ENCODE data around the gene SGO2.
"Not testable (repeated sequence)": the region's sequence is repeated elsewhere in the genome, so short reads cannot be mapped to it uniquely, and the experiment has no call there.

SGO2 gene

GRCh38 chr2:200596774-200597570, 71.0 kb downstream of the SGO2 start:
- Histone ChIP-seq H3K4me3 (ENCODE audit: low read depth in 1 of 2, low read length in 2 of 2) (no peak overlapping the region), H3K27me3 (ENCODE audit: control insufficient read depth in 1 of 2, insufficient read depth in 2 of 2, low read length in 2 of 2) (no peaks in the 10 kb centered on the region), H3K9ac (ENCODE audit: low read length) (no peak overlapping the region), H3K4me1 (ENCODE audit: insufficient read depth, low read length) (no peaks in the 10 kb centered on the region), H3K36me3 (ENCODE audit: insufficient read depth, low read length) (no peaks in the 10 kb centered on the region), H3K9me3 (ENCODE audit: low read length) (no peaks in the 10 kb centered on the region), H3K27ac (ENCODE audit: low read depth, low read length) (no peak overlapping the region)

- Histone ChIP-seq H3K27ac (ENCODE audit: low read depth, low read length) (no peak overlapping the region), H3K4me1 (ENCODE audit: insufficient read depth, low read length) (no peaks in the 10 kb centered on the region), H3K36me3 (ENCODE audit: insufficient read depth, low read length) (peaks cover 2% of the 10 kb centered on the region), H3K4me3 (ENCODE audit: low read depth in 1 of 2, low read length in 2 of 2) (no peak overlapping the region), H3K9me3 (ENCODE audit: low read length) (no peaks in the 10 kb centered on the region), H3K27me3 (ENCODE audit: control insufficient read depth in 1 of 2, insufficient read depth in 2 of 2, low read length in 2 of 2) (no peaks in the 10 kb centered on the region), H3K9ac (ENCODE audit: low read length) (no peak overlapping the region)
Measured at GRCh38 chr2:200599206-200599605, 73.2 kb downstream of the SGO2 start.

DNA sequence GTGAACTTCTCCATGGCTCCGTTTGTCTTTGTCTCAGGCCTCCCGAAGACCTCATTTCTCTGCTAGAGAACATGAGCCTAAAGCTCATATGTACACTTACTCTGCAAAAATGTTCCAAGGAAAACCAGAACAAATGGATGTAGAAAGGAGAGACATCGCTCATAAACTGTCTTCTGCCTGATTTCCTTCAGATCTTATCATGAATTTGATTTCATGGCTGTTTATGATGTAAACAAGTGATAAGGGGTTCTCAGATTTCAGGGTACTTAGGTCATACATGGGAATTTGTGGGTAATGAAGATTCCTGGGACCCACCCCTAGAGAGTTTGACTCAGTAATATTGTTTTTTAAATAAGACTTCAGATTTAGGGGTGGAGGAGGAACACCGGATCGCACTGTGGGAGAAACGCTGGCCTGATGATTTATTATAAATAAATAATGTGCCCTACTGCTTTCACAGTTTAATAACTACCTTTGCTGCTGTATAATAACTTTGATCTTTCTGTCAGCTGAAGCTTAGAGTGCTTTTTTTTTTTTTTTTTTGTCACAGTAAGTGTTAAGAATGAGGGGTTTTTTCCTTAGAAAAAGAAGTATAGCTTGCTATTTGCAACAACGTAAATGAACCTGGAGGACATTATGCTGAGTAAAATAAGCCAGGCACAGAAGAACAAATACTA, 74.7 kb downstream of the SGO2 start:
- H3K4me3 ChIP-seq (ENCODE audit: low read depth in 1 of 2, low read length in 2 of 2) = no peak overlapping the region
- no peaks in the 10 kb centered on the region for H3K4me1 ChIP-seq (ENCODE audit: insufficient read depth, low read length)
- peaks cover 4% of the 10 kb centered on the region for H3K36me3 ChIP-seq (ENCODE audit: insufficient read depth, low read length)
- H3K27ac ChIP-seq (ENCODE audit: low read depth, low read length) = no peak overlapping the region
- no peaks in the 10 kb centered on the region for H3K9me3 ChIP-seq (ENCODE audit: low read length)
- H3K27me3 ChIP-seq (ENCODE audit: control insufficient read depth in 1 of 2, insufficient read depth in 2 of 2, low read length in 2 of 2) = no peaks in the 10 kb centered on the region
- H3K9ac ChIP-seq (ENCODE audit: low read length) = no peak overlapping the region

DNA sequence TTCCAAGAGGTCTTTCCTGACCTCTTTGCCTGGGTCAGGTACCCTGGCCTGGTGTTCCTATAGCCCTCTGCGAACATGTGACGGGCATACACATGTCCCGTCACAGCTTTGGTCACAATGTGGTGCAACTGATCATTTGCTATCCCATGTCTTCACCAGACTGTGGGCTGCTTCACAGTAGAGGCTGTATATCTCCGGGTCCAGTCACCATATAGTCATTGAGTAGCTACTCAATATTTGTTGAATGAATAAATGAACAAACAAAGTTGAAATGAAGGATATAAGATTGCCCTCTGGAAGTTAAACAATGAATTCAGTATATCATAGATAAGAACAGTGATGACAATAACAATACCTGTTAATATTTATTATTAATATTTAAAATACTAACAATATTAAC, 76.6 kb downstream of the SGO2 start:
- Histone ChIP-seq H3K4me1 (ENCODE audit: insufficient read depth, low read length) (no peaks in the 10 kb centered on the region), H3K9ac (ENCODE audit: low read length) (no peak overlapping the region), H3K27ac (ENCODE audit: low read depth, low read length) (no peak overlapping the region), H3K27me3 (ENCODE audit: control insufficient read depth in 1 of 2, insufficient read depth in 2 of 2, low read length in 2 of 2) (no peaks in the 10 kb centered on the region), H3K4me3 (ENCODE audit: low read depth in 1 of 2, low read length in 2 of 2) (no peak overlapping the region), H3K36me3 (ENCODE audit: insufficient read depth, low read length) (peaks cover 4% of the 10 kb centered on the region), H3K9me3 (ENCODE audit: low read length) (no peaks in the 10 kb centered on the region)

DNA sequence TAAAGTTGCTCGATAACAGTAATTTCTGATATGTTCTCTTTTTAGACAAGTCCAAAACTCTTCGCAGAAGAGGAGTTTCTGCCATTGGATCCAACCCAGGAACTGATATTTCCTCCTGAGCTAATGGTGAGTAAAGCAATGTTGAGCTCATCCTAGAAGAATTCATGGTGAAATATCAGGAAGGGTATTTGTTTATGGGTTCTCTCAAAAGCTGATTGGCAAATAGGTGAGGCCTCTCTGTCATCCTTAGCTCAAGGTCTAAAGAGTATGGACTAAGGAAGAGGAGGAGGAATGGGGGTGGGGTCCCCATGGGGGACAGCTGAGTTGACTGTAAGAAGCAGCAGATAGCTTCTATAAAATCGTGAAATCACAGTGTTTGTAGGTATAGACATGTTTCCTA, 78.0 kb downstream of the SGO2 start:
- Histone ChIP-seq H3K27me3 (ENCODE audit: control insufficient read depth in 1 of 2, insufficient read depth in 2 of 2, low read length in 2 of 2) (no peaks in the 10 kb centered on the region), H3K9ac (ENCODE audit: low read length) (no peak overlapping the region), H3K4me1 (ENCODE audit: insufficient read depth, low read length) (no peaks in the 10 kb centered on the region), H3K9me3 (ENCODE audit: low read length) (no peaks in the 10 kb centered on the region), H3K36me3 (ENCODE audit: insufficient read depth, low read length) (peaks cover 4% of the 10 kb centered on the region), H3K27ac (ENCODE audit: low read depth, low read length) (no peak overlapping the region), H3K4me3 (ENCODE audit: low read depth in 1 of 2, low read length in 2 of 2) (no peak overlapping the region)

- H3K9ac ChIP-seq (ENCODE audit: low read length) = no peak overlapping the region
- no peak overlapping the region for H3K4me3 ChIP-seq (ENCODE audit: low read depth in 1 of 2, low read length in 2 of 2)
- no peaks in the 10 kb centered on the region for H3K27me3 ChIP-seq (ENCODE audit: control insufficient read depth in 1 of 2, insufficient read depth in 2 of 2, low read length in 2 of 2)
- no peaks in the 10 kb centered on the region for H3K9me3 ChIP-seq (ENCODE audit: low read length)
- no peak overlapping the region for H3K27ac ChIP-seq (ENCODE audit: low read depth, low read length)
- H3K4me1 ChIP-seq (ENCODE audit: insufficient read depth, low read length) = no peaks in the 10 kb centered on the region
- H3K36me3 ChIP-seq (ENCODE audit: insufficient read depth, low read length) = peaks cover 4% of the 10 kb centered on the region
Measured at GRCh38 chr2:200604571-200605255, 78.7 kb downstream of the SGO2 start.

GRCh38 chr2:200608341-200609027, 82.5 kb downstream of the SGO2 start:
- Histone ChIP-seq H3K9me3 (ENCODE audit: low read length) (no peaks in the 10 kb centered on the region), H3K27ac (ENCODE audit: low read depth, low read length) (no peak overlapping the region), H3K4me1 (ENCODE audit: insufficient read depth, low read length) (no peaks in the 10 kb centered on the region), H3K27me3 (ENCODE audit: control insufficient read depth in 1 of 2, insufficient read depth in 2 of 2, low read length in 2 of 2) (no peaks in the 10 kb centered on the region), H3K36me3 (ENCODE audit: insufficient read depth, low read length) (peaks cover 4% of the 10 kb centered on the region), H3K4me3 (ENCODE audit: low read depth in 1 of 2, low read length in 2 of 2) (no peak overlapping the region), H3K9ac (ENCODE audit: low read length) (no peak overlapping the region)

GRCh38 chr2:200609028-200609614, 83.1 kb downstream of the SGO2 start:
- Histone ChIP-seq H3K27ac (ENCODE audit: low read depth, low read length) (no peak overlapping the region), H3K9me3 (ENCODE audit: low read length) (no peaks in the 10 kb centered on the region), H3K27me3 (ENCODE audit: control insufficient read depth in 1 of 2, insufficient read depth in 2 of 2, low read length in 2 of 2) (no peaks in the 10 kb centered on the region), H3K4me3 (ENCODE audit: low read depth in 1 of 2, low read length in 2 of 2) (no peak overlapping the region), H3K9ac (ENCODE audit: low read length) (no peak overlapping the region), H3K36me3 (ENCODE audit: insufficient read depth, low read length) (peaks cover 3% of the 10 kb centered on the region), H3K4me1 (ENCODE audit: insufficient read depth, low read length) (no peaks in the 10 kb centered on the region)

- not testable (repeated sequence) for H3K27me3 ChIP-seq (ENCODE audit: control insufficient read depth in 1 of 2, insufficient read depth in 2 of 2, low read length in 2 of 2); H3K4me3 ChIP-seq (ENCODE audit: low read depth in 1 of 2, low read length in 2 of 2); H3K4me1 ChIP-seq (ENCODE audit: insufficient read depth, low read length); H3K27ac ChIP-seq (ENCODE audit: low read depth, low read length); H3K9me3 ChIP-seq (ENCODE audit: low read length); H3K36me3 ChIP-seq (ENCODE audit: insufficient read depth, low read length); H3K9ac ChIP-seq (ENCODE audit: low read length)
Measured at GRCh38 chr2:200610217-200610616, 84.2 kb downstream of the SGO2 start.

GRCh38 chr2:200613692-200614091, 87.7 kb downstream of the SGO2 start:
- Histone ChIP-seq H3K27me3 (ENCODE audit: control insufficient read depth in 1 of 2, insufficient read depth in 2 of 2, low read length in 2 of 2) (no peaks in the 10 kb centered on the region), H3K4me1 (ENCODE audit: insufficient read depth, low read length) (no peaks in the 10 kb centered on the region), H3K9me3 (ENCODE audit: low read length) (no peaks in the 10 kb centered on the region), H3K27ac (ENCODE audit: low read depth, low read length) (no peak overlapping the region), H3K36me3 (ENCODE audit: insufficient read depth, low read length) (no peaks in the 10 kb centered on the region), H3K4me3 (ENCODE audit: low read depth in 1 of 2, low read length in 2 of 2) (no peak overlapping the region), H3K9ac (ENCODE audit: low read length) (no peak overlapping the region)

GRCh38 chr2:200614249-200614648, 88.2 kb downstream of the SGO2 start:
- Histone ChIP-seq H3K27me3 (ENCODE audit: control insufficient read depth in 1 of 2, insufficient read depth in 2 of 2, low read length in 2 of 2) (no peaks in the 10 kb centered on the region), H3K4me3 (ENCODE audit: low read depth in 1 of 2, low read length in 2 of 2) (no peak overlapping the region), H3K27ac (ENCODE audit: low read depth, low read length) (no peak overlapping the region), H3K9me3 (ENCODE audit: low read length) (no peaks in the 10 kb centered on the region), H3K4me1 (ENCODE audit: insufficient read depth, low read length) (no peaks in the 10 kb centered on the region), H3K36me3 (ENCODE audit: insufficient read depth, low read length) (no peaks in the 10 kb centered on the region), H3K9ac (ENCODE audit: low read length) (no peak overlapping the region)

All from muscle layer of colon (tissue), 2 donors.